H1 (cell line): Measurements from ENCODE around the gene SLC6A20. TPM values are rescaled to one million over a fixed set of nuclear protein-coding genes. Genes with fewer than 3 reads are reported as not detected.

Experiments
- RBBP5 ChIP-seq: IDR thresholded peaks from 2 replicates; pipeline ENCODE4 v1.7.1; 2012; ENCODE audit warnings: low read depth, mild to moderate bottlenecking, inconsistent platforms, low read length, moderate library complexity, borderline replicate concordance
- TBP ChIP-seq: IDR thresholded peaks from 2 replicates; pipeline ENCODE4 v1.6.1; 2011; ENCODE audit warnings: low read depth, low read length, improper control_type of control experiment
- polyA plus RNA-seq, 7 experiments: library from polyadenylated mRNA; depleted of rRNA in 3 of 7; stranded (reverse) in 5 of 7; unstranded in 2 of 7; fragments of >200 nt in 5 of 7; fragments of 200-250 nt in 2 of 7; gene quantifications; 1 replicate in 5 of 7; 2 replicates in 1 of 7; 4 replicates in 1 of 7; pipeline versions ENCODE4 v1.2.1 to v1.2.3, GENCODE V29; 2011 to 2013; ENCODE audit warnings: missing spikeins in 2 of 7, mixed read lengths in 2 of 7
- total RNA-seq: library from RNA; stranded (reverse); fragmentation: NEBNext Ultra II Directional; extraction: Animal tissue kit (Norgen Biotek cat#: 25700); gene quantifications from 2 replicates; pipeline ENCODE4 v1.2.1, GENCODE V29; 2021
- TF ChIP-seq, protein P1 (sequence below): fragments of 300-600 bp; sonication (generic); IDR thresholded peaks from 2 replicates; pipeline ENCODE4 v1.7.1; 2012; ENCODE audit warnings: low read length, moderate library complexity, mild to moderate bottlenecking, inconsistent platforms; ENCODE audit not compliant: insufficient replicate concordance
- TF ChIP-seq, protein P2 (sequence below): IDR thresholded peaks from 2 replicates; pipeline ENCODE4 v1.6.1; 2011; ENCODE audit warnings: low read depth, mild to moderate bottlenecking, low read length; ENCODE audit not compliant: insufficient read depth

Gene SLC6A20
- total and polyA plus RNA-seq, 2 of the 8 experiments (the other 6 are each of a cell fraction or from before 2014, with no cell fraction given), result 0.05 TPM; not detected in 1

DNA sequence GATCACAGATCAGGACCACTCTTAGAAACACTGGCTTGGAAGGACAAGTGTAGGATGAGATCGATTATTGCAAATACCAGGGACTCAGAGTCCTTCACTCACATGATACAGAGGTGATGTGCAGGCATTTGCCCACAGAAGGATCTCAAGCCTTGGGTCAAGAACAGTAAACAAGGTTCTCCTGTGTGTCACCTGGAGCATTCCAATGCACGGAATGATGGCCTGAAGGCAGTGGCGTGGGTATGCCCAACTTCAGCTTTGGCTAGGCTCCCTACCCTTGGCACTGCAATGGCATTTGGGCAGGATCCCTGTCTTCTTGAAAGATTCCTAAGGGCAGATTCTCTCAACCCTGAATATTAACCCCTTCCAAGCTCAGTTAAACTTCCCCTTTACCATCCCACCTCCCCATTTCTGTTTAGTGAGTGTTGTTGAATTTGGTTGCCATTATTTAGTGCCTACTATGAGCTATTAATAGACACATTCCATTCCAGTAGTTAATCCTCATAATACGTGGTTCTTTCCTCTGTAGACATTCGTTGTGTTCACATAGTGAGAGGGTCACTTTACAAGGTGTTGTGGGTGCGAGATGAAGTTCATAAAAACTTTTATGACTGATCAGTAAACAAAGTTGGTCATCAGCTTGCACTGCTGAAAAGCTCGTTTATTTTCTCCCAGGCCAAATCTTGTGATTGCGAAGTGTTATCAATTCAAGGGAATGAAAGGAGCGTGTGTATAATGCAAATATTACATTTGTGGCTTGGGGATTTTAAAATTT lies 46.7 kb upstream of the SLC6A20 start (continued):
- TF ChIP-seq, protein P1, sequence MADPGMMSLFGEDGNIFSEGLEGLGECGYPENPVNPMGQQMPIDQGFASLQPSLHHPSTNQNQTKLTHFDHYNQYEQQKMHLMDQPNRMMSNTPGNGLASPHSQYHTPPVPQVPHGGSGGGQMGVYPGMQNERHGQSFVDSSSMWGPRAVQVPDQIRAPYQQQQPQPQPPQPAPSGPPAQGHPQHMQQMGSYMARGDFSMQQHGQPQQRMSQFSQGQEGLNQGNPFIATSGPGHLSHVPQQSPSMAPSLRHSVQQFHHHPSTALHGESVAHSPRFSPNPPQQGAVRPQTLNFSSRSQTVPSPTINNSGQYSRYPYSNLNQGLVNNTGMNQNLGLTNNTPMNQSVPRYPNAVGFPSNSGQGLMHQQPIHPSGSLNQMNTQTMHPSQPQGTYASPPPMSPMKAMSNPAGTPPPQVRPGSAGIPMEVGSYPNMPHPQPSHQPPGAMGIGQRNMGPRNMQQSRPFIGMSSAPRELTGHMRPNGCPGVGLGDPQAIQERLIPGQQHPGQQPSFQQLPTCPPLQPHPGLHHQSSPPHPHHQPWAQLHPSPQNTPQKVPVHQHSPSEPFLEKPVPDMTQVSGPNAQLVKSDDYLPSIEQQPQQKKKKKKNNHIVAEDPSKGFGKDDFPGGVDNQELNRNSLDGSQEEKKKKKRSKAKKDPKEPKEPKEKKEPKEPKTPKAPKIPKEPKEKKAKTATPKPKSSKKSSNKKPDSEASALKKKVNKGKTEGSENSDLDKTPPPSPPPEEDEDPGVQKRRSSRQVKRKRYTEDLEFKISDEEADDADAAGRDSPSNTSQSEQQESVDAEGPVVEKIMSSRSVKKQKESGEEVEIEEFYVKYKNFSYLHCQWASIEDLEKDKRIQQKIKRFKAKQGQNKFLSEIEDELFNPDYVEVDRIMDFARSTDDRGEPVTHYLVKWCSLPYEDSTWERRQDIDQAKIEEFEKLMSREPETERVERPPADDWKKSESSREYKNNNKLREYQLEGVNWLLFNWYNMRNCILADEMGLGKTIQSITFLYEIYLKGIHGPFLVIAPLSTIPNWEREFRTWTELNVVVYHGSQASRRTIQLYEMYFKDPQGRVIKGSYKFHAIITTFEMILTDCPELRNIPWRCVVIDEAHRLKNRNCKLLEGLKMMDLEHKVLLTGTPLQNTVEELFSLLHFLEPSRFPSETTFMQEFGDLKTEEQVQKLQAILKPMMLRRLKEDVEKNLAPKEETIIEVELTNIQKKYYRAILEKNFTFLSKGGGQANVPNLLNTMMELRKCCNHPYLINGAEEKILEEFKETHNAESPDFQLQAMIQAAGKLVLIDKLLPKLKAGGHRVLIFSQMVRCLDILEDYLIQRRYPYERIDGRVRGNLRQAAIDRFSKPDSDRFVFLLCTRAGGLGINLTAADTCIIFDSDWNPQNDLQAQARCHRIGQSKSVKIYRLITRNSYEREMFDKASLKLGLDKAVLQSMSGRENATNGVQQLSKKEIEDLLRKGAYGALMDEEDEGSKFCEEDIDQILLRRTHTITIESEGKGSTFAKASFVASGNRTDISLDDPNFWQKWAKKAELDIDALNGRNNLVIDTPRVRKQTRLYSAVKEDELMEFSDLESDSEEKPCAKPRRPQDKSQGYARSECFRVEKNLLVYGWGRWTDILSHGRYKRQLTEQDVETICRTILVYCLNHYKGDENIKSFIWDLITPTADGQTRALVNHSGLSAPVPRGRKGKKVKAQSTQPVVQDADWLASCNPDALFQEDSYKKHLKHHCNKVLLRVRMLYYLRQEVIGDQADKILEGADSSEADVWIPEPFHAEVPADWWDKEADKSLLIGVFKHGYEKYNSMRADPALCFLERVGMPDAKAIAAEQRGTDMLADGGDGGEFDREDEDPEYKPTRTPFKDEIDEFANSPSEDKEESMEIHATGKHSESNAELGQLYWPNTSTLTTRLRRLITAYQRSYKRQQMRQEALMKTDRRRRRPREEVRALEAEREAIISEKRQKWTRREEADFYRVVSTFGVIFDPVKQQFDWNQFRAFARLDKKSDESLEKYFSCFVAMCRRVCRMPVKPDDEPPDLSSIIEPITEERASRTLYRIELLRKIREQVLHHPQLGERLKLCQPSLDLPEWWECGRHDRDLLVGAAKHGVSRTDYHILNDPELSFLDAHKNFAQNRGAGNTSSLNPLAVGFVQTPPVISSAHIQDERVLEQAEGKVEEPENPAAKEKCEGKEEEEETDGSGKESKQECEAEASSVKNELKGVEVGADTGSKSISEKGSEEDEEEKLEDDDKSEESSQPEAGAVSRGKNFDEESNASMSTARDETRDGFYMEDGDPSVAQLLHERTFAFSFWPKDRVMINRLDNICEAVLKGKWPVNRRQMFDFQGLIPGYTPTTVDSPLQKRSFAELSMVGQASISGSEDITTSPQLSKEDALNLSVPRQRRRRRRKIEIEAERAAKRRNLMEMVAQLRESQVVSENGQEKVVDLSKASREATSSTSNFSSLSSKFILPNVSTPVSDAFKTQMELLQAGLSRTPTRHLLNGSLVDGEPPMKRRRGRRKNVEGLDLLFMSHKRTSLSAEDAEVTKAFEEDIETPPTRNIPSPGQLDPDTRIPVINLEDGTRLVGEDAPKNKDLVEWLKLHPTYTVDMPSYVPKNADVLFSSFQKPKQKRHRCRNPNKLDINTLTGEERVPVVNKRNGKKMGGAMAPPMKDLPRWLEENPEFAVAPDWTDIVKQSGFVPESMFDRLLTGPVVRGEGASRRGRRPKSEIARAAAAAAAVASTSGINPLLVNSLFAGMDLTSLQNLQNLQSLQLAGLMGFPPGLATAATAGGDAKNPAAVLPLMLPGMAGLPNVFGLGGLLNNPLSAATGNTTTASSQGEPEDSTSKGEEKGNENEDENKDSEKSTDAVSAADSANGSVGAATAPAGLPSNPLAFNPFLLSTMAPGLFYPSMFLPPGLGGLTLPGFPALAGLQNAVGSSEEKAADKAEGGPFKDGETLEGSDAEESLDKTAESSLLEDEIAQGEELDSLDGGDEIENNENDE, result no peak
- TF ChIP-seq RBBP5, result no peak
- no peak for TF ChIP-seq TBP
- TF ChIP-seq, protein P2, sequence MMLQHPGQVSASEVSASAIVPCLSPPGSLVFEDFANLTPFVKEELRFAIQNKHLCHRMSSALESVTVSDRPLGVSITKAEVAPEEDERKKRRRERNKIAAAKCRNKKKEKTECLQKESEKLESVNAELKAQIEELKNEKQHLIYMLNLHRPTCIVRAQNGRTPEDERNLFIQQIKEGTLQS, result no peak
- TF ChIP-seq, all 59 proteins: peak for 0
